Left hindlimb (tissue), 1 donor: ENCODE results near the gene LRRC49.
A peak's percentile ranks its signal among the peaks of the same experiment; 100 is the strongest.
"Not testable (repeated sequence)": the region's sequence is repeated elsewhere in the genome, so short reads cannot be mapped to it uniquely, and the experiment has no call there.

Experiments used
- DNase-seq: peaks from one replicate; pipeline ENCODE4 v3.0.0-alpha.2; 2018

The LRRC49 gene

GRCh38 chr15:70998319-70998718 is 105.7 kb downstream of the LRRC49 start:
- DNase-seq = no peak

GRCh38 chr15:71002316-71002715 is 109.7 kb downstream of the LRRC49 start:
- no peak for DNase-seq

GRCh38 chr15:71003319-71003718 is 110.7 kb downstream of the LRRC49 start:
- no peak for DNase-seq

GRCh38 chr15:71004506-71004905 is 111.9 kb downstream of the LRRC49 start:
- not testable (repeated sequence) for DNase-seq

GRCh38 chr15:71005895-71006294 is 113.3 kb downstream of the LRRC49 start:
- no peak for DNase-seq

- DNase-seq = no peak
Measured at GRCh38 chr15:71008250-71008870, 115.7 kb downstream of the LRRC49 start.

GRCh38 chr15:71010472-71010871 is 117.8 kb downstream of the LRRC49 start:
- no peak for DNase-seq

- no peak for DNase-seq
Measured at GRCh38 chr15:71010997-71011396, 118.4 kb downstream of the LRRC49 start.

- DNase-seq = peak; percentile 25
Measured at GRCh38 chr15:71011503-71012155, 119.0 kb downstream of the LRRC49 start.

GRCh38 chr15:71013446-71013845 is 120.8 kb downstream of the LRRC49 start:
- no peak for DNase-seq

GRCh38 chr15:71015342-71015741 is 122.7 kb downstream of the LRRC49 start:
- DNase-seq = no peak

GRCh38 chr15:71031232-71031631 is 138.6 kb downstream of the LRRC49 start:
- DNase-seq = not testable (repeated sequence)

GRCh38 chr15:71035478-71035877 is 142.9 kb downstream of the LRRC49 start:
- DNase-seq = not testable (repeated sequence)

- no peak for DNase-seq
Measured at GRCh38 chr15:71042356-71042922, 149.8 kb downstream of the LRRC49 start.

GRCh38 chr15:71043373-71043772 is 150.7 kb downstream of the LRRC49 start:
- DNase-seq = no peak

- DNase-seq = no peak
Measured at GRCh38 chr15:71044006-71044405, 151.4 kb downstream of the LRRC49 start.

GRCh38 chr15:71046146-71046545 is 153.5 kb downstream of the LRRC49 start:
- DNase-seq = not testable (repeated sequence)

- no peak for DNase-seq
Measured at GRCh38 chr15:71048913-71049675, 156.5 kb downstream of the LRRC49 start.

GRCh38 chr15:71049706-71050422 is 157.2 kb downstream of the LRRC49 start:
- no peak for DNase-seq

GRCh38 chr15:71050461-71050860 is 157.8 kb downstream of the LRRC49 start:
- no peak for DNase-seq

- DNase-seq = no peak
Measured at GRCh38 chr15:71051539-71051938, 158.9 kb downstream of the LRRC49 start.

GRCh38 chr15:71052356-71052755 is 159.7 kb downstream of the LRRC49 start:
- DNase-seq = no peak
